Left renal pelvis (tissue), 4 donors: Measurements from ENCODE around the gene CCDC82. TPM values are rescaled to one million over a fixed set of nuclear protein-coding genes. Genes with fewer than 3 reads are reported as not detected.

Experiments
- DNase-seq, 4 donors: peaks; one replicate each; pipeline ENCODE4 v3.0.0-alpha.2; 2013; ENCODE audit warnings: low read depth in 4 of 4, low spot score in 3 of 4
- polyA plus RNA-seq, 4 donors: library from polyadenylated mRNA; unstranded; fragments of 120-200 nt; gene quantifications; one replicate each; pipeline ENCODE4 v1.2.1, GENCODE V29; 2013; ENCODE audit not compliant: insufficient read length in 4 of 4

The CCDC82 gene
- polyA plus RNA-seq, 4 donors: 45.9 to 61.6 (median 51.5) TPM

DNA sequence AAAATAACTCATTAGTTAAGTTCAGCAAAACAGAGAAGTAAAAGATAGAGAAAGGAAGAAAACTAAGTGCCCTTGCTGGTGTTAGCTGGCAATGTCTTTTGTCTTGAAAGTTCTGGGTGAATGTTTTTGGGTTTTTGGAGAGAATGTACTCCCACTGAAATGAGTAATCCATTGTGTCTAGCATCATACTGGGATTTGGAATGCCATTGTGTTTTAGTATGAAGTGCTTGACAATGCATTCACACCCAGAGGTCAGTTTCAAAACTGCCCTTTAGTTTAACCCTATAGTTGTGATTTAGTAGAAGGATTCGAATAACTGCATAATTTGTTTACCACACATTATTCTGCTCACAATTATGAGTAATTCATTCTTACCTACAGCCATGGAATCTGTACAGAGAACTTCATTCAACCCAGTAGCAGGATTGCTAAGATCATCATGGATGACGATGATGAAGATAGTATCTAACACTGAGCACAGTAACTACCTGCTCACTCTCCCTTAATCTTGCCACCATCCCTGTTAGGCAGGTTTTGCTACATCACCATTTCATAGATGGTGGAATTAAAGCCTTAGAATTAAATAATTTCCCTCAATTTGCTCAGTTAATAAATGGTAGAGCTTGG is 80.6 kb downstream of the CCDC82 start:
- DNase-seq: no peak

- no peak for DNase-seq
Observed at GRCh38 chr11:96307776-96308140, 82.0 kb downstream of the CCDC82 start.

GRCh38 chr11:96306933-96307775 is 82.6 kb downstream of the CCDC82 start:
- DNase-seq: peak; percentile 92 to 99 (median 97)

DNA sequence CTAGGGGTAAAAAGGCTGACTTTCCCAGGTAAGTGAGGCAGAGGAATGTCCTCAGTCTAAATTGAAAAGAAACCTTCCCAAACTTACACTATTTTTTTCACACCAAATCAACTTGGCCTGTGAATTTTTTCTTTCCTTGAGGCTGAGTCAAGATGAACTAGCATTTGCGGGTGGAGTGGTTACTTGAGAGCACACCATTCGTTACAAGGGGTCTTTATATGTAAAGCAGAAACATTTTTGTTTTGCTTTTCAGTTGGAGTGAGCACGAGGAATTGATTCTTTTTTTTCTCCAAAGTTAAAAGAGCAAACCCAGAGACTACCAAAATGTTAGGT is 83.1 kb downstream of the CCDC82 start:
- no peak for DNase-seq

DNA sequence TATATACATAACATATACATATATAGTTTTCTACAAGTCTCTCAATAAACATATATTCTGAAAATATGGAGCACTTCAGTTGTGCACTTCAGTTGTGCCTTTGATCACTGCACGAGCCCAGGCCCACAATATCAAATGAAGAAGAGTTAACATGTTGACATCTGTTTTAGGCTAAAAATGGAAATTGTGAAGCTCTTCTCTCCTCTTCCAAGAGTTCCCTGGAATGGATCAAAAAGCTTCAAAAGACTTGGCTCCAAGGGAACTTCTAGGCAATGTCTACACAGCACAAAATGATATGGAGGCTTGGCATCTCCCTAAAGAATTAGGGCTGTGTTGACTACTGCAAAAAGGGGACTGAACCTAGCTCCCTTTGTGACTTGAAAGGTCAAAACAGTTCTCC is 83.6 kb downstream of the CCDC82 start:
- DNase-seq: no peak

- no peak for DNase-seq
Observed at GRCh38 chr11:96303980-96304379, 85.7 kb downstream of the CCDC82 start.

GRCh38 chr11:96303064-96303463 is 86.6 kb downstream of the CCDC82 start:
- DNase-seq: no peak

Other genes starting within 250 kb of the CCDC82 start
- gene MAML2, start 46.7 kb downstream of the CCDC82 start, polyA plus RNA-seq: 10 to 100 TPM; 27.8 to 33.5 (median 32.1) TPM
- 10 to 100 TPM; 20.8 to 30.1 (median 23.7) TPM for gene JRKL, start 101 bp upstream of the CCDC82 start, polyA plus RNA-seq